T1000 (cell line): ENCODE results near the gene WDR37.

Experiments used
- DNase-seq: peaks from one replicate; lab custom pipeline; 2025; ENCODE audit warnings: mixed read lengths; lab: John Stamatoyannopoulos, UW

WDR37 gene

DNA sequence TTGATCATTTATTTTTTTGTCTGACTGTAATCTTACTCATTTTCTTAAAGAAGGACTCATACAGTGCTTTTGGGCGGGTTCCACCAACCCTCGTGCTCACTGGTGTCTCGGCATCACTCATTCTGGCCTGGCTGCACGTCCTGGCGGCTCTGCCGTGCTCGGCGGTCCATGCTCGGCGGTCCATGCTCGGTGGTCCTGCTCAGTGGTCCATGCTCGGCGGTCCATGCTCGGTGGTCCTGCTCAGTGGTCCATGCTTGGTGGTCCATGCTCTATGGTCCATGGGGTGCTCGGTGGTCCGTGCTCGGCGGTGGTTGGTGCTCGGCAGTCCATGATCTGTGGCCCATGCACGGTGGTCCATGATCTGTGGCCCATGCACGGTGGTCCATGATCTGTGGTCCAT lies 72.5 kb downstream of the WDR37 start:
- DNase-seq: no peak

DNA sequence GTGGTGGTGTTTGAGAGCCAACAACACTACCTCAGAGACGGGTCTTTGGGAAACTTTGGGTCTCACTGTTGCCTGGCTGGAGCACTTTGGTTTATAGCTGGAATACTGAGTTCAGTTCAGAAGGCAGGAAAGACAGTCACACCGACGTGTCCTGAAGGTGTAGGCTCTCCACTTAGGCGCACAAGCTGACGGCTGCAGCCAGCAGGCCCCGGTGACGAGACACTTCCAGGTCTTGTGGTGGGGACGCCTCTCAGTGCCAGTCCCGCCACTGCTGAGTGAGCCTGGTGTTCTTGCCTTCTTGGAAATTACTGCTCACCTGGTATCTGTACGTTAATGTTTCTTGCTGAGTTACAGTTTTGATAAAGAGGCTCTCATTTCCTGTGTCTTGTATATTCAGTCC lies 74.0 kb downstream of the WDR37 start:
- DNase-seq: no peak

DNA sequence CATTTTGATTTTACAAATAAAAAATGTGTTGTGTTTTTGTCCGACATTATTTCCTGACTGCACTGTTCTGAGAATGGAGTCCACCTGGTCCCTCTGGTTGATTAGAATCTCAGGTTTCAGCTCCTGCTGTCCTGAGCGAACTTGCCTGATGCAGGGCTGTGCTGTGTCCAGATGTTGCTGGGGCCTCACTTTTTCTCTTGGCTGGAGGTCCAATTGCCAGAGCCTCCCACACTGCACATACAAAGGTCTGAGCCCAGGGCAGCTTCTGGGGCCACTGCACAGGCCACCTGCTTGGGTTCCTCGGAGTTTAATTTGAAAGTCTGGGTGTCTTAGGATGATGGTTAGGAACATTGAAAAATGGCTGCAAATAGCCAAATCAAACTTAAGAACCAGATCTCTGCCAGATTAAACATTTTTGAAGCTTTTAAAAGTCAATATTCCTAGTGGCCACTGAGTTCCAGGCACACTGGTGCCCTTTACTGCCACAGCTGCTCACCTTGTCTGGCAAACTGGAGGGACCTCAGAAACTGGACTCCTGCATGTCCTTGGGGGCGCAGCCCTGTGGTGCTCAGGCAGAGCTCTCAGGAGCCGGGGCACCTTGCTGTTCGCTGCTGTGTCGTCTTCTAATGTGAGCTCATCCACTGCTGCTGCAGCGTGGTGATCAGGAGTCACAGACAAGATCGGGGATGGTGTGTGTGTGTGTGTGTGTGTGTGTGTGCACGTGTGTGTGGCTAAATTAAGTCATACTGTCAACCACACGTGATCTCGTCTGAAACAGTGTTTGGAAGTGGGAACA lies 75.0 kb downstream of the WDR37 start:
- DNase-seq: no peak

DNA sequence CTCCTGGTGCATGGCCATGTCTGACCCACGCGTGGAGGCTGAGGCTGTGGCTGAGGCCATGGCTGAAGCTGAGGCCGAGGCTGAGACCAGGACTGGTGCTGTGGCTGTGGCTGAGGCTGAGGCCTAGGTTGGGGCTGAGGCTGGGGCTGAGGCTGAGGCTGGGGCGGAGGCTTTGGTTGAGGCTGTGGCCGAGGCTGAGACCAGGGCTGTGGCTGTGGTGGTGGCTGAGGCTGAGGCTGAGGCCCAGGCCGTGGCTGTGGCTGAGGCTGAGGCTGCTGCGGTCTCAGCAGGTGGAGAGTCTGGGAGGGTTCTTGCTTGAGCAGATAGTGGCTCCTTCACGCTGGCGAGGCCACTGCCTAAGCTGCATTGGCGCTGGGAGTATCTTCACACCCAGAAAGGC lies 76.4 kb downstream of the WDR37 start:
- no peak for DNase-seq

DNA sequence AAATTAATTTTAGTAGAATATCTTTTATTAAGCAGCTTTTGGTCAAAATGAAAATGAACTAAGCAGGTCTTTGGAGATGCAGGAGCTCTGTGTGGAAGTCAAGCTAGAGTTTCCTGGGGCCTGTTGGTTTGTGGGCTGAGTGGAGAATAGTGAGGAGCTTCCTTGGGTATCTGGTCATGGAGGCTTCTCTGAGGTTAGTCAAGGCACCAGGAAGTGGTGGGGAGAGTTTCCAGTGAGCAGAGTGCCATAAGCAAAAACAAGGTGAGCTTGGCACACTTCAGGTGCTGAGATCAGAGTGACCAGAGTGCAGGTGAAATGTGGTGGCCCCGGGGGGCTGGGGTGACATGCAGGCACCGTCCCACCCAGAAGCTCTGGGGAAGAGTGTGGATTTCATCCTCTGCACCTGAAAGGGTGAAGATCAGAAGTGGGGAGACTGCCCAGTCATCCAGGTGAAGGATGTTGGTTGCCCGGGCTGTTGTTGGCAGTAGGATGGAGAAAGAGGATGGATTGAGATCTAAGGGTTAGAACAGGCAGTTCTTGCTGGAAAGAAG lies 77.4 kb downstream of the WDR37 start:
- DNase-seq: no peak

DNA sequence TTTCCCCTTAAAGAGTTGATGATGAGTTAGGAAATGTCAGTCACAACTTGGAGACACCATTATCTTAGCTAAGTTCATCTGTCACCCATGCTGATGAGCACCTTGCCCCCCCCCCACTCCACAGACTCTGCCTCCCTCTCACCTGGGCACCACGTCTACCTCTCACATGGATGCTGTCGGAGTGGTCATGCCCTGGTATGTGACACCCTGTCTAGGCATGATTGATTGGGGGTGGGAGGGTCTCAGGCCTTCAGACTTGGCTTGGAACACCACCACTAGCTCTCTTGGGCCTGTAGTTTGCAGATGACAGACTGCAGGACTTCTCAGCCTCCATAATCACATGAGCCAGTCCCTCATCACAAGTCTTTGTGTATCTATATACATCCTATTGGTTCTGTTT lies 78.0 kb downstream of the WDR37 start:
- no peak for DNase-seq

DNA sequence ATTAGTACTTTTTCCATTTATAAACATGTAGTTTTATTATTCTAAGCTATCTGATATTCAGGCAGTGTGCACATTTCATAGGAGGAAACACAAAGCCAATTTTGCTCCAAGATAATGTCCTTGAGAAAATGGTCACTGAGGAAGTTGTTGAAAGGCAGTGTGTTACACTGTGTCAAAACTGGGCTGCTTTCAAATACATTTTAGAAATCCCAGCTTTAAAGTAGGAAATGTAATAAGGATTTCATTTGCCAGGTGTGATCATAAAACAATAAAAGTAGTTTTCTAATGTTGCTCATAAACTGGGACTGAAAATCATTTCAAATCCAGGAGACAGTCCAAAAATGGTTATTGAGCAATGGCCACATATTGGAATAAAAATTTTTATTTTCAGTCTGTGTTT lies 80.1 kb downstream of the WDR37 start:
- DNase-seq: no peak

DNA sequence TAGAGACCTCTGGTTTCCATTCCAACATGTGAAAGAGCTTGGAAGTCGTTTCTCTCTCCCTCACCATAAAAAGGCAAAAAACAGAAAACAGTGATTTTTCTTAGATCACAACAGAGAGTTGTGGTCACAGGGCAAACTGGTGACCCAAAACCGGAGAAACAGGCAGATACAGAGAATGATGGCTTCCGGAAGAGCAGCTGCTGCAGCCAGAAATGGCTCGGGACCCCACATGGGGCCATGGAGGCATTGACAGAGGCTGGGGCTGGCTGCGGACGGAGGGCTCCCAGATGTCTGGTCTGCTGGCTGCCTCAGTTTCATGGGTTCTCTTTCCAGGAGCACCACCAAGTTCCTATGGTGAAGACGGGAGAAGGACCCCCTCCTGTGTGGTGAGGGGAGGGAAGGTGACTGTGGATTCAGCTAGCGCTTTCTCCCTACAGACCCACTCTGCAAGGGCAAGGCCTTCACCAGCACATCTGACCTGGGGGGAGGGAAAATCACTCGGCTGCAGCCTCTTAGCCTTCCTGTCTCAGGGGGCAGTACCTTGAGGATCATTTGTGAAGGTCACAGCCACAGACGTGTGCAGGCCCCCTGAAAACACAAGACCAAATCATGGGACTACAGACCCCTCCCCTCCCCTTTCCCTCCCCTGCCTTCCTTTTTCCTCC lies 81.4 kb downstream of the WDR37 start:
- DNase-seq: no peak

DNA sequence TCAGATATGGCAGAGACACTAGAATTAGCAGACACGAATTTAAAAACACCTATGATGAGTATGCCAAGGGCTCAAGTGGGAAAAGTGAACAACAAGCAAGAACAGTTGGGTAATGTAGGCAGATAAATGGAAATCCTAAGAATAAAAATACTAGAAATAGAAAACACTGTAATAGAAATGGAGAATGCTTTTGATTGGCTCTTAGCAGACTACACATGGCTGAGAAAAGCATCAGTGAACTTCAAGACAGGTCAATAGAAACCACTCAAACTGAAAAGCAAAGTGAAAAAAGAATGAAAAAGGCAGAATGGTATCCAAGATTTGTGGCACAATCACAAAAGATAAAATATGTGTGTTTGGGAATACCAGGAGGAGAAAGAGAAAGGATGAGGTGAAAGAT lies 82.3 kb downstream of the WDR37 start:
- no peak for DNase-seq

DNA sequence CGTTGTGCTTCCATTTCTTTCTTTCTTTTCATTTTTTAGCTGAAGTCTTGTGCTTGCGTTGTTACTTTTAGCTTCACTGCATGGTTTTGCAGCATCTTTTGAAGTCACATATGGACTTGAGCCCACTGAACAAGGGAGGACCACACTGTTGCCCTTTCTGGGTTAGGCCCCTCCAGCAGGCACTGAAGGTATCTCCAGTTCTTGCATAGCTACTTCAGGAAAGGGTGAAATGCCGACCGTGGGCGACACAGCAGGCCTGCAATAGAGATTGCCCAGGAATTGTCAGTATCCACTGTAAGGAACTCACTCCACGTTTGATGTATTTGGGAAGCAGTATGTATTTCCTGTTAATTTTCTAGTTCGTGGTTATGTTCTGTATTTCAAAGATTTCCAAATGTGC lies 85.1 kb downstream of the WDR37 start:
- DNase-seq: no peak

DNA sequence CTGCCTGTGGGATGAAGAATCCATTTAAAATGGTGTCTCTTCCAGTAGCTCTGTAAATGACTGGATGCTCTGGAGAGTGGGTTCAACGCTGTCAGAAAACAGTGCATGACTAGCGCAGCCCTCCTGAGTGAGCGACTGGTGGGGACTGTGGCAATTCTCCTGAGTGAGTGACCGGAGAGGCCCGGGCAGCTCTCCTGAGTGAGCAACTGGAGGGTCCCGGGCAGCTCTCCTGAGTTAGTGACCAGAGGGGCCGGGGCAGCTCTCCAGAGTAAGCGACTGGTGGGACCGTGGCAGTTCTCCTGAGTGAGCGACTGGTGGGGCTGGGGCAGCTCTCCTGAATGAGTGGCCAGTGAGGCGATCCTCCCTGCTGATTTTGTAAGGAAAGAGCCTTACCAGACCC lies 85.5 kb downstream of the WDR37 start:
- no peak for DNase-seq

DNA sequence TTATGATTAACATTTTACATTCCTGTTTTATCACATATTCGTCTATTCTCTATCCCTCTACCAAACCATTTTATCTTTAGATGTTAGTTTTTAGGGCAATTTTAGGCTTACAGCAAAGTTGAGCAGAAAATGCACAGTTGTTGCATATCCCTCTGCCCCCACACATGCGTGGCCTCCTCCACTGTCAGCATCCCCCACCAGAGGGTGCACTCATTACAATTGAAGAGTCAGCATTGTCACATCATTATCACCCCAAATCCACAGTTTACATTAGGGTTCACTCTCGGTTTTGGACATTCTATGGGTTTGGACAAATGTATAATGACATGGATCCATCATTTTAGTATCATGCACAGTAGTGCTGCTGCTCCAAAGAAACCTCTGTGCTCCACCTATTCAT lies 86.4 kb downstream of the WDR37 start:
- no peak for DNase-seq

DNA sequence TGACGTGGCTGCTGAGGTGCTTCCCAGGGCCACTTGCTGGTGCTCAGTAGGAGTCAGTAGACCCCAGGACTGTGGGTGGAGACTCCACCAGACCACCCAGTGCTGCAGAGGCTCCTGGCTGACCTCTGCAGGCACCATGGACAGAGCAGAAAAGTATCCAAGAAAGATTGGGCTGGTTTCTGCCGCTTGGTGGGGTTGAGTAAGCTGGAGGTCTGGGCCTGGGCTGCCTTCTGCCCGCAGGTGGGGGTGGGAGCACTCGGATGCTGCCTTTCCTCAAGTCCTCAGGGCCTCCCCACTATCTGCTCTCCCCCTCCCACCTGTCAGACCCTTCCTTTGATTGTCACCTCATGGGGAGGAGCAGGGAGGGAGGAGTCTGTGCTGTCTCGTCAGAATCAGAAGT lies 91.6 kb downstream of the WDR37 start:
- DNase-seq: no peak

DNA sequence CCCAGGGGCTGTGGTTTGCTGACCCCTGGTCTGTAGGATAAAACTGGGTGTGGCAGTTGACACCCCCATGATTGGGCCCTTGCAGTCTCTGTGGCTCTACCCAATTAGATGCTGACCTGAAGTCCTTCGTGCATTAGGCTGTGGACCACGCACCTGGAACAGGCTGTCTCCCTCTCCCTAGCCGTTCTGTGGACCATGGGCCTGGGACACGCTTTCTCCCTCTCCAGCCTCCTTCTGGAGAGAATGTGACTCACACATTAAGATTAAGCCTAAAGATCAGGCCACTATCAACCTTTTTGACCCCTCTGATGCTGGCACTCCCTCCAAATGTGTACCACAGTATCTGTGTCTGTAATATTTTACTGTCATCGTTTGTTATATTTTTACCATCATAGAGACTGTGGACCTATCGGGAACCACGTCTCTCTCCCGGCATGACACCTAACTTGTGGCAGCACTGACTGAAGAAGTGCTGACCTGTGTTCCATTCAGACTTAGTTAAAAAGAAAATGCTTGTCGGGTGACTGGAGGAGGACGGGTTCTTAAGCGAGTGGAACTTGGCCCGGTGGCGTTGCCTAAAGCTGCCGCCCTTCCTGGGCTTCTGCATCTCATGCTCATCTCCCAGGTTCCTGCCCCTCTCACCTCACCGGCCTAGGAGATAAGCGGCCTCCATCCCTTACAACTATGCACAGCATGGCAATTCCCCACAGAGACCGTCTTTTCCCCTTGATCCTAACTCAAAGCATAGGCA lies 92.8 kb downstream of the WDR37 start:
- DNase-seq: no peak

DNA sequence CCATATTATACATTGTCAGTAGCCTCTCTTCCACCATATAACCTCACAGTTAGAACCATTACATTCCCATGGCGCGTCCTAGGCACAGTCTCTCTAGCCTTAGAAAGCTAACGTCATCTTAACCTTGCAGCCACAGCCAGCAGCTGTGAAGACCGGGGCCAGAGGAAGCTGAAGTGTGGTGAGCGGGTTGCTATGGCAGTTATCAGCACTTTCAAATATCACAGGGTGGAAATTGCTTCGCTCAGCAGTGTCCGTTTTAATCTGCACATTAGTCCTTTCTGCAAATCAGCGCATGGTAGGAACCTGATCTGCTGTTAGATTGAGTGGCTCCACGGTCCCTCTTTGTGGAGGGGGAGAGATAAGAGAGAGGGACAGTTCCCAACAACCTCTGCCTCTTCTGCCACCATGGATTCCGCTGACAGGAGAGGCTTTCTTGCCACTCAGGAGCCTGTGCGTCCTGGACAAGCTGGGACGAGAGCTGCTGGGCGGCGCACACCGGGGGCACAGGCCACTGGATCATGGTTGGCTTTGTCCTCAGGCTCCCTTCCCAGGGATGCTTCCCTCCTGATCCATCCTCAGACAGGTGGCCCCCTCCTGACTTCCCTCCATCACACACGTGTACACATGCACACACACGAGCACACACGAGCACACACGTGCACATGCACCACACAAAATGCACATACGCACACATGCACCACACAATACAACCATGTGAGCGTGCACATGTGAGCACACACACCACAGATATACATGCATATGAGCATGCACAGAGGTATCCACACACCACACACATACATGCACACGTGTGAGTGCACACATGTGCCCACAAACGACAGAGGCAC lies 93.8 kb downstream of the WDR37 start:
- DNase-seq: no peak

DNA sequence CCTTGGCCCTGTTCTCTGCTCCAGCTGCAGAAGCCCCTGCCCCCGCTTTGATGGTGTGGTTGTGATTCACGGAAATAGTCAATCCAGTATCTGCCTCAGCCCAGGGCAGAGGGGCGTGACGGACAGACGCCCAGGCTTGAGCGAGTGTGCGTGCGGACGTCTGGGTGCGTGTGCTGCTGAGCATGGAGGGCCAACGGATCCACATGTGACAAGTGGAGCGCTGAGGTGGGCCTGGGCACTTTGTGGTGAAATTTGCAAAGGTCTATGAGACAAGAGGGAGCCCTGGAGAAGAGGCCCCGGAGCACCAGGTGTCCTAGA lies 94.4 kb downstream of the WDR37 start:
- no peak for DNase-seq

DNA sequence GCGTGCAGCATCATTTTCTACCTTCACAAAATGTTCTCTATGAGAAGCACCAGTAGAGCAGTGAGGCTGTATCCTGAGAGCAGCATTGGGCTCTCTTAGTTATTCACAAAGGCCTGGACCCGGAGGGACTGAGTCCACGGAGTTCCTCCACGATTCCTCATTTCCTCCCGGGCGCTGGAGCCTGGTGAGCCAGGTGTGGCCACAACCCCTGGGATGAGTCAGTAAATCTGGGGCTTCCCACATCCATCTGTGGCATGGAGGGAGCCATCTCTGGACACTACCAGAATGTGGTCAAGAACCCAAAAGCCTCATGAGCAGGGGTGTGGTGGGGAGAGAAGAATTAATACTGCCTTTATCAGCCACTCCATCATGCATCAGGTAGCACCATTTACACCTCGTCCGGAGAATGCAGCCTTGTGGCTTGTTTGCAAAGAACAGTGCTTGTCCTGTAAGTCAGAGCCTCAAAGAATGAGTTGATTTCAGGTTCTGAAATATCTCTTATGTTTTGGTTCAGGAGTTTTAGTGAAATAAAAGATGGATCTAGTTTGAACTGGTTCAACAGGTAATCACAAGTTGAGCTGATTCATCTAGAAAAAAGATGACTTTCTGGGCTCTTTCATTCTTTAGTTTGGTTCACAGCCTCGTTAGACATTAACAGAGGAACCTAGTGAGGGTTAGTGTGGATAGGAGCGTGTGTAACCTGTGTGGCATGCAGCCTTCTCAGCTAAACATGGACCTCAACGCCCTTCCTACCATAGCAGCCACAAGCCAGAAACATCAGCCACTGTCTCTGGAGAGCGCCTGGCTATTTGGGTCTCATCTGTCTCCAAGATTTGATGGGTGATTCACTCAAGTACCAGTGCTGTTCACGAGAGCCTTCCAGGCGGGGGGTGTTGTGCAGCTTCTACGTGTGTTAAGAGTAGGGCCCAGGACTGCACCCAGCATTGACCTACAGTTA lies 95.2 kb downstream of the WDR37 start:
- DNase-seq: no peak

DNA sequence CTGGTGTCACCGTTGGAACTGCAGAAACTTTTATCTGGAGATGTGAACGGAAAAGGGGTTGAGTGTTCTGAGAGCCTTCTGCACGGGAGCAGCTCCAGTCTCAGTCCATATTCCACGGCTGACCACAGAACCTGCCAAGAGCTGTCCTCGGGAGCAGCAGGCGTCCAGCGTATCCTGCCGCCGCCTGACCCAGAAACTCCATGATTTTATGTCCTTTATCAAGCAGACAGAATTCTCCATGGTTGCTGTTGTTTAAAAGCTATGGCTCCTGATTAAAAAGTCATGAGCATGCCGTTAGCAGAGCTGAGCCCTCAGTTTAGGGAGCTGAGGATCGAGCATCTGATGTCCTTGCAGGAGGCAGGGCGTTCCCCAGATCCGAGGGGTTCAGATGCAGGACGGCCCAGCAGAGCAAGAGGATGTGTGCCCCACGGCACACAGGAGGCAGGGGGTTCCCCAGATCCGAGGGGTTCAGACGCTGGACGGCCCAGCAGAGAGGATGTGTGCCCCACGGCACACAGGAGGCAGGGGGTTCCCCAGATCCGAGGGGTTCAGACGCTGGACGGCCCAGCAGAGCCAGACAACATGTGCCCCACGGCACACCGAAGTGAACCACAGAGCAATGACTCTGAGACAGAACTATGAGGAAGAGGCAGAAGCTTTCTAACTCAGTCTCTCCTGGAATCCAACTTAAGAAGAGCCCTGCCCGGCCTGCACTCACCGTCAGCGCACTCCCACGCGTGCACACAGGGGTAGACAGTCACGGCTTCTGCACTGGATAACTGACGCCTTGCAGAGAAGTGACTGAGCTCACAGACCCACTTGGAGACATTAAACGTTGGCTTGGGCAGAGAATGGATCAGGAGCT lies 96.4 kb downstream of the WDR37 start:
- no peak for DNase-seq

DNA sequence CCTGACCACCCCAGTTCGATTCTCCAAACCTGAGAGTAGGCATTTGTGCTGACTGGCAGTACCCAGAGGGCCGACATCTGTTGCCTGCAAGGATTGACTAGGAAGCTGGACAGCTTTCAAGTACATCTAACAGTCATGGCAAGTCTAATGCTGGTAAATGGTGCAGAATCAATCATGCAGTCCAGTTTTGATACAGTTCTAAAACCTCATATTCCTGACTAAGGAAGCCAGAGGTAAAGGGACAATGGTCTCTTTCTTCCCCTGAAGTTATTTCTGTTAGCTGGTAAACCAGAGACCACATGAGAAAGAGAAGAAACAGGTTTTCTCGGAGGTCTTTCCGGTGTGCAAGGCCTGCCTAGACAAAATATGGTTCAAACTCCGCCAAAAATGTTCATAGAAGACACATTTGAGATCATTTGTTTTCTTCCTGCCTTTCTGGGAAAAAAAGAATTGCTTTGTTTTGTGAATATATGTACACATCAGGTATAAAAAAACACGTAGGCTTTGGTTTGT lies 97.1 kb downstream of the WDR37 start:
- no peak for DNase-seq
